Caki2 (cell line): ENCODE results near the gene TNN. TPM values are rescaled to one million over a fixed set of nuclear protein-coding genes. Genes with fewer than 3 reads are reported as not detected.

Experiments used
- DNase-seq: peaks from one replicate; pipeline ENCODE4 v3.0.0-alpha.2; 2015; ENCODE audit warnings: low read depth
- in situ Hi-C: cut with HindIII; loops from 2 replicates; pipeline ENCODE4 v1.10.0; 2016; ENCODE audit warnings: low sequenced_read_pairs, low pct_unique_long_range_greater_than_20kb, mixed read lengths
- total RNA-seq: library from RNA; depleted of rRNA; stranded (reverse); fragments of >200 nt; shearing (Covaris generic); gene quantifications from 2 replicates; pipeline ENCODE4 v1.2.3, GENCODE V29; 2014; ENCODE audit warnings: low replicate concordance

Gene TNN
- total RNA-seq, 1 experiment from 2014 or later, result 0.07 TPM

DNA sequence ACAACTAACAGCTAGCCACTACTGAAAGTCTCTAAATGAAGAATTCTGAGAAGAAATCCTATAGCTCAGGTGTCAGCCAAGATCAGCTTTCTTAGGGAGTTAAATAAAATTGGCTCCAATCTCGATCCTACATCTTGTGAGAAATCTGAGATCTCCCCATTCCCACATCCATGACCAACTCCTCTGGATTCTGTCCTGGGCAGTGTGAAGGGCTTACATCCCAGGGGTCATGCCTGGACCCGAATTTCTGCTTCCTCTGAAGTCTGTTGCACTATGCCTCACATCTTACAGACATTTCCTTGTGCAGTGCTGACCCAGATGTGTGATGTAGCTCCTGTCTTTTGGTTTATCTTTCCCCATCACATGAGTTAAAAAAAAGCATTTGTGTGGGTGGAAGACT lies 4.8 kb upstream of the TNN start:
- in situ Hi-C loops, result no loop called here
- no peak for DNase-seq

DNA sequence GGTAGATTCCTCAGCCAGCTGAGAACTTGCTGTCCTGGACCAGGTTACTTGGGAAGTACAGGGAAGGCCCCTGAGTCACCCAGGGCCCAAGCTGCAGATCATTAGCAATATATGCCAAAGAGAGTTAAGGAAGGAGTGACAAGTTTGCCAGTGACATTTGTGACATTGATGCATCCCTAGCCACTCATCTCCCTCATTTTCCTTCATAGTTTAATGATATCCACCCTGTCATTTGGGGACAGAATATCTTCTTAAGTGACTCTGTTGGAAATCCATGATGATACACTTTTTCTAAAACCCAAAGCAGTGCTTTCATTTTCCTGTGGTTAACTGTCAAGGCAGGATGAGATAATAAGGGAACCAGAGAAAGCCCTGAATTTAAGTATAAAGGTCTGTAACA lies 3.2 kb downstream of the TNN start:
- in situ Hi-C loops, result no loop called here

DNA sequence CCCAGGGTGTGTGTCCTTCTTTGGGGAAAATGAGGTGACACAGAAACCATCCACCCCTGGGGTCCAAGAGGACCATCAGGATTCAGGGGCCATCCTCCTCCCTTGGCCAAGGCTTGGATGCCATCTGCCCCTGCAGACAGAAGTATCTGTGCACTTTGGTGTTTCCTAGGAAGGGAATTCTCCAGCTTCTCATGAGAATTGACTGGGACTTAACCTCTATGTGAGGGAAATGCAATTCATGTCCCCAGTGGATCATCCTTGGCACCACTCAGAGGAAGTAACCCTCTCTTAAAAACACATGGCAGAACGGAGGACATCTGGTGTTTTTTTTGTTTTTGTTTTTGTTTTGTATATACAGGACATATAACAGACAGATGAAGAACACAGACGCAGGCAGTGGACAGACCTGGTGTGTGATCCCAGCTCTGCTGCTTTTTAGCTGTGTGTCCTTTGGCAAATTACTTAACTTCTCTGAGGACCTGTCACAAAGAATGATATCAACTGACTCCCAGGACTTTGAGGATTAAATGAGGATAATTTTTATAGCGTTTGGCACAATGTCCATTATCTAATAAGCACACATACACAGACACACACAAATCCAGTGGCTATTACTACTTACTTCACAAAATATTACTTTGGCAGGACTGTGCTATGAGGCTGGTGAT lies 3.8 kb downstream of the TNN start:
- in situ Hi-C loops, result no loop called here
- DNase-seq, result no peak

More for the DNA sequence above, 3.2 kb downstream of the TNN start:
- no peak for DNase-seq

DNA sequence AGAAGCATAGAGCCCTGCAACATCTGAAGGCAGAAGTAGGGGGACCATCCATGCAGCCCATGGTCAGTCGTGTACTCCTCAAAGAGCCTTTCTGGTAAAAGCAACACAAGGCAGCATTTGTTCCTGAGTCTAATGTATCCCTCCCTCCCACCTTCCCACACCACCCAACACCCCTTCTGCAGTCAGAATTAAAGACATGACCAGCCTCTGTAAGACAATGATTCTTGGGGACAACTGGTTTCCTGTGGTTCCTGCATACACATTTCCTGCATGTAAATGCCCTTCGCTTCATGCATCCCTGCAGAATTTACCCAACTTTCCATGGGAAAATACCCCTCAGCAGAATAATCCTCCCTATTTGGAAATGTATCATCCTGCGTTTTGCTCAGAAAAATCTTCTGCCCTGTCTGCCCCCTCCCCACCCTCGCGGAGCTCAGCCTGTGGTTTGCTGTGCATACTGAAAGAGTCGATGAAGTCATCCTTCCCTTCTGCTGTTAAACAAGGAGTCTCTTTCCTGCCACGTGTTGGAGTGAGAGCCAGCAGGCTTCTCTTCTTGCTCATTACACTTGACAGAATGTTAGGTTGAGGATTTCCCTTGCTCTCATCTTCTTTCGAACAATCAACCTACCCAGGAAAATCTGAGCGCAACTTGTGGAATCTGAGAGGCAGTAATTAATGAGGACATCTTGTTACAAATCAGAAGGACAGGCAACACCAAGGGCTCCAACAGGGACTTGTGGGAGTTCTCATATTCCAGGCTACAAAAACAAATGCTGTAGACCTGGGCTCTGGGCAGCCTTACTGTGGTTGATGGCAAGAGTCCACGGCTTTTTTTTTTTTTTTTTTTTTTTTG lies 4.7 kb downstream of the TNN start:
- DNase-seq, result no peak
- in situ Hi-C loops, result no loop called here

DNA sequence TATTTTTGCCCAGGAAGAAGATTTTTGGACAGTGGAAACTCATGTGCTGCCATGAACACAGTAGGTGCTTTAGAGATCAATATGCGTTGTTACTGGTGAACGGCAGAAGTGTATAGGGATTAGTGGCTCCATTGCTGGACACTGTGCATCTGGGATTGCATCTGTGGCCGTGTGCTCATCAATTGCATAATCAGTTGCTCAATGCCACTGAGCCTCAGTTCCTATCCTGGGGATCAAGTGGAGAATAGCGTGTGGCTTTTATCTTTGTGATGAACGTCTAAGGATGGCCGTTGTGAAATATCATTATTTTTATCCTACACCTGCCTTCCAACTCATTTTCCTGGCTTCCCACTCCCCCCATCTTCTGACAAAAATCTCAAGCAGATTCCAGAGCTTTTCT lies 5.4 kb downstream of the TNN start:
- in situ Hi-C loops, result no loop called here
- DNase-seq, result no peak

DNA sequence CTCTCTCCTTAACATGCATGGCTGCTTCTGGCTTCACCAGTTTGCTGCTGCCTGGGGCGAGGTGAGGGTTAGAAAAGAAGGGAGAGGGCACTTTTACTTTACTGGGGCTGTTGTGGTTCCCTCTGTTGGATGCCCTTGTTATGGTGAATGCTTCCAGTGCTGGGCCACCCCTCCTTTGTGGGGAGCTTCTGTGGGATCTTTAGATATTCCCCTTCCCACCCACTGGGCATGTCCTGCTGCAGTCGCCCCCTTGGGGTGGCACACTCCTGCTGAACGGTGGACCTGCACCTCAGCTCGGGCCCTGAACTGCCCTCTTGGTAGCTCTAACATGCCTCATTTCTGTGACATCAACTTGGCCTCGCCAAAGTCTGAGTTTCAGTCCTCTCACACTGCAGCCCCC lies 6.0 kb downstream of the TNN start:
- in situ Hi-C loops, result no loop called here
- DNase-seq, result no peak

DNA sequence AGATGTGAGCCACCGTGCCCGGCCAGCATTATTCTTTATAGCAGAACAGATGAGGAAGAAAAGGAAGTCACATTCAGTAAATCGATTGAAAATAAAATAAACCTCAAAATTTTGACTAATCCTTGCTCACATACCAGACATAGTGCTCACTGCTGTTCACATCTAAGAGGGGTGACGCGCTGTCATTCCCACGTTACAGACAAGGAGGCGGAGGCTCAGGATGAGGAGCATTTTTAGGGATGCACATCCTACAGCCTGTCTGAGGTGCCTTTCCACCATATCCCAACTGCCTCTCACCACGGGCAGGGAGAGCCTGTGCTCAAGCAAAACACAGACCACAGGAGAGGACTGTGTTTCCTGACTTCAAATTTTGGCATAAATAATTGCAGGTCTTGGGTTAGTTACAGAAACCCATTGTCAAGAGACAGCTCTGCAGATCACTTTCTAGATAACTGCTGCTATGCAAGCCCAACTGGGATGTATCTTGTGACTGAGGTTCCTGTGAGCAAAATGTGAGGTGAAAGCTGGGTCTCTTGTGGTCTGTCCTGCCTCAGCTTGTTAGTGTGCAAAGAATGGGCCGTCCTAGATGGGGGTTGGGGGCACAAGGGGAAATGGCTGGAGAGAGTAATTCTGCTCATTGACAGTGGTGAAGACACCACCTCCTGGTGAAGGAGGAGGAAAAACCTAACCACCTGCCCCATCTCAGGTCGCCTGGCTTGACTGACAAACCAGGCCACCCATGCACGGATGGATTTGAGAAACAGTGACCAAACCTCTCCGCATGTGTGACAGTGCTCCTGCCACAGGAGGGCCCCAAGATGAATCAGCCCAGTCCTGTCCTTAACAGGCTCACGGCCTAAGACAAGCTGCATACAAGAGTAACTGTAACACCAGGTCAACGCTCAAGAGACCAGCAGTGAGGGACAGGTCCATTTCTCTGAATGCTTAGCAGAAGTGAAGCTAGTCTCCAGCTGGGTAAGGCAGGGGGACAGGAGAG lies 8.2 kb downstream of the TNN start:
- in situ Hi-C loops, result no loop called here
- DNase-seq, result no peak

DNA sequence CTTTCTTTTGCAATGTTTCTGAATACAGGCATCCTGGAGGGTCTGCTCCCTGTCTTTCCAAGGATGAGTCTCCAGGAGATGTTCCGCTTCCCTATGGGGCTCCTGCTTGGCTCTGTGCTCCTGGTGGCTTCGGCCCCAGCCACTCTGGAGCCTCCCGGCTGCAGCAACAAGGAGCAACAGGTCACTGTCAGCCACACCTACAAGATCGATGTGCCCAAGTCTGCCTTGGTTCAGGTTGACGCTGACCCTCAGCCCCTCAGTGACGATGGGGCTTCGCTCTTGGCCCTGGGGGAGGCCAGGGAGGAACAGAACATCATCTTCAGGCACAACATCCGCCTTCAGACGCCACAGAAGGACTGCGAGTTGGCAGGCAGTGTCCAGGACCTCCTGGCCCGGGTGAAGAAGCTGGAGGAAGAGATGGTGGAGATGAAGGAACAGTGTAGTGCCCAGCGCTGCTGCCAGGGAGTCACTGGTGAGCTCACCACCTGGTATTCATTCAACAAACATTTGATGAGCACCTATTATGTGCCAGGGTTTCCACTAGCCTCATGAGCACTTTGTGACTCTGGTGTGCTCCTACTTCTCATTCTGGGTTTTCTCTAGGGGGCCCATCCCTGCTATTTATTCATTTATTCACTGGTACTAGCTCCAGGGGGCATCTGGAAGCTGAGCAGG lies 9.9 kb downstream of the TNN start:
- DNase-seq, result no peak
- in situ Hi-C loops, result no loop called here

DNA sequence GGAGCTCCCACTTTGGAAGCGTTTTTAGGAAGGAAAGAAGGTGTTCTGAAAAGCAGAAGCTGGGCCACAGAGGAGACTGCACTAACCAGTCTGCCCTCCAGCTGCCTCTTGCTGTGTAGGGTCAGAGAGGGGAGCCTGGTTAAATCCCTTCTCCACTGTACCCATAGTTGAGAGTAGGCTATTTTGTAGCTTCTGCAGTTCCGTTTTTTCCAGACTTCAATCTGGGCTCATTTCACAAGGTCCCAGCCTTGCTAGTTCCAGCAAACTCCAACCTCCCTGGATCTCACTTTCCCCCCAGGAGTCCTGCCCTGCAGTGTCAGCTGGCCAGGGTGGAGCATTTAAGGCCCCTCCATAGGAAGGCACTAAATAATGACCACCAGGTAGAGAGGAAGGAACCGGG lies 11.0 kb downstream of the TNN start:
- in situ Hi-C loops, result no loop called here
- DNase-seq, result no peak

DNA sequence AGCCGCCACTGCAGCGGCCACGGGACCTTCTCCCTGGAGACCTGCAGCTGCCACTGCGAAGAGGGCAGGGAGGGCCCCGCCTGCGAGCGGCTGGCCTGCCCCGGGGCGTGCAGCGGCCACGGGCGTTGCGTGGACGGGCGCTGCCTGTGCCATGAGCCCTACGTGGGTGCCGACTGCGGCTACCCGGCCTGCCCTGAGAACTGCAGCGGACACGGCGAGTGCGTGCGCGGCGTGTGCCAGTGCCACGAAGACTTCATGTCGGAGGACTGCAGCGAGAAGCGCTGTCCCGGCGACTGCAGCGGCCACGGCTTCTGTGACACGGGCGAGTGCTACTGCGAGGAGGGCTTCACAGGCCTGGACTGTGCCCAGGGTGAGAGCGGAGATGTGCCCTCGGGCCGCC lies 11.7 kb downstream of the TNN start:
- in situ Hi-C loops, result no loop called here

DNA sequence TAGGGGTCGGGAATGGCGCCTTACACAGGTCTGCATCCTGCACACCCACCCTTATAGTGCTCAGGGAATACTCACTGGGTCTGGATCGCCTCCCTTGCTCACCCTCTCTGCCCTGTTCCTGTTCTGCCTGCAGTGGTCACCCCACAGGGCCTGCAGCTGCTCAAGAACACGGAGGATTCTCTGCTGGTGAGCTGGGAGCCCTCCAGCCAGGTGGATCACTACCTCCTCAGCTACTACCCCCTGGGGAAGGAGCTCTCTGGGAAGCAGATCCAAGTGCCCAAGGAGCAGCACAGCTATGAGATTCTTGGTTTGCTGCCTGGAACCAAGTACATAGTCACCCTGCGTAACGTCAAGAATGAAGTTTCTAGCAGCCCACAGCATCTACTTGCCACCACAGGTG lies 12.4 kb downstream of the TNN start:
- no peak for DNase-seq
- in situ Hi-C loops, result no loop called here

More for the DNA sequence above, 11.7 kb downstream of the TNN start:
- DNase-seq, result no peak

DNA sequence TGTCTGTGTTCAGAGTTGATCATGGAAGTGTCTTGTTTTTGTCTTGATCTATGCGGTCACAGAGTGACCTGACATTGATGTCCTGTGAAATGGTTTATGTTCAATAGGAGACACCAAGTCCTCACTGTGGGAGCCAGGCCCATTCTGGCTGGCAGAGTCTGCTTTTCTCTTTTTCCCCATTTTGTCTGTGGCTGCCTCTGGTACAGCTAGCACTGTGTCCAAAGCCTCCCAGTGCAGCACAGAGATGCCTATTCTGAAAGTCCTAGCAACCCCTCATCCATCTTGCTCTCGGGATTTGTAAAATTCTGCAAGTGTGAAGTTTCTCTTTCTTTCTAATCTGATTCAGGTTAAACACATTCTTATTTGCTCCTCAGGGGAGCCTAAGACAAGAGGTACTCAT lies 14.3 kb downstream of the TNN start:
- no peak for DNase-seq
- in situ Hi-C loops, result no loop called here

DNA sequence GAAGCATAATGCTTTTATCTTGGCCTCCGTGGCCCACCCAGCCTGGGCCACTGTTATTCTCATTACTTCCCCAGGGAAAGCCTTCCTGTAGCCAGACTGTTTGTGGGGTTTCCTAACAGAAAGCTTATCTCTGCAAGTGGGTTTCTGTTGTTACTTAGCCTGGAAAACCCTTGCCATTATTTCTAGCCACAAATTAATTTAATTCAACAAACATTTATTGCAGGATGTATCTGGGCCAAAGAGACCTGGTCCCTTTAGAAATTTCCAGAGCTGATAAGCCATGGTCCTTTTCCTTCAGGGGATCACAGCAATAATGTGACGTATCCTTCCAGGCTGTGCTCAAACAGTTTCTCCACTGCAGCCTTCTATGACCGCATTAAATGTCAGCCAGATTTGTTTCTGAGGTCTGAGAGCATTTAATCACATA lies 20.9 kb downstream of the TNN start:
- no peak for DNase-seq
- in situ Hi-C loops, result no loop called here

DNA sequence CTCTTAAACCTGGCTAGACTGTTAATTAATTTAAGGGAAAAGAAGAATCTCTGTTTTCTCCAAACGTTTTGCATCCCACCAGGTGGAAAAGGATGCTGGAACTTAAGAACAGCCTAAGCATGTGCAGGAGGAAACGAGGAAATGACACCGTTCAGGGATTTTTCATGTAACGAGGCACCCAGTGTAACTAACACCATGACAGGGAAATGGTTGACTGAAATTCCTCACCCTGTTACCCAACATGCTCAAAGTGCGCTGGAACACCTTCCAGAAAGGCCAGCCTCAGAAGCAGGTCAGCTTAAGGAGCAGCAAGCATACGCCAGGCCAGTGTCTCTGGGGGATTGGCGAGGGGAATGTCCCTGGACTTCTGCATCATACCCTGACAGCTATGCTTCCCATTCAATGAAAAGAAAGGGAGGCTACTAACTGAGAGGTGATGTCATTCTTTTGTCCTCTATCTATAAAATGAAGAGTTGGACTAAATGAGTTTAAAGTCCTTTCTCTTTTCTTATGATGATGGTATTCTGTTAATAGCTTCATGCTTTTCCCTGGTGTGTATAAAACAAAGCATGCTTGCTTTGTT lies 21.6 kb downstream of the TNN start:
- in situ Hi-C loops, result no loop called here
- DNase-seq, result no peak

DNA sequence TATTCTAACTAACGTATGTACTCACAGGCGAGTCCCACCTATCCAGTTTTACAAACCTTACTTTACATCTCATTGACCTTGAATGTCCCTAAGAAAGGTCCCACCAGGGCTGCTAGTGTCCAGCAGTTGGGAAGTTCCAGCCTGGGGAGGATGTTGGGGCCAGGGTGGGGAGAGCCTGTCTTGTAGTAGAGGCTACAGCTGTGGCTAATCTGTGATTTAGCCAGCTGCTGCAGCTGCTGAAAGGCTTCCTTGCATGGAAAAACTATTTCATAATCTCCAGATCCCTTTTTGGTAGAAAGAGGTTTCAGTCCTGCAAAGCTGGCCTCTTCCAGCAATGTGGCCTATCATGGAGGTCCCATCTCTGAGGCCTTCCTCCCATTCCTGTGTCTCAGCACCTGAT lies 23.1 kb downstream of the TNN start:
- DNase-seq, result no peak
- in situ Hi-C loops, result no loop called here

DNA sequence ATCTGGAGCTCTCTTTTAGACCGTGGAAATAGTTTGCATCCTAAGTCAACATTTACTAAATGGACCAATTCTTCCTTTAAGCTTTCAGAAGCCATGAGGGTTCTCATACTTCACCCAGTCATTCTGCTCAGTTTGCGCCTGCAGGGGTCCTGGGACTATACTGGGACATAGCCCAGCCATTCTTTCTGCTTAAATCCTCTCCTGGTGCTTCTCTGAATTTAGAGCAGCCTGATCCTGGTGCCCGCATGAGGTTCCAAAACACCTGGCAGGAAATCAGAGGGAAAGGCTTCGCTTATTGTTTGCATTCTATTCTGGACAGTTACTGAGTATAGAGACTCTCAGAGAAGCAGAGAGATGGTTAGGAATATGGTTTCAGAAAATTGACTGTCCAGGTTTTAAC lies 27.0 kb downstream of the TNN start:
- DNase-seq, result no peak
- in situ Hi-C loops, result no loop called here

DNA sequence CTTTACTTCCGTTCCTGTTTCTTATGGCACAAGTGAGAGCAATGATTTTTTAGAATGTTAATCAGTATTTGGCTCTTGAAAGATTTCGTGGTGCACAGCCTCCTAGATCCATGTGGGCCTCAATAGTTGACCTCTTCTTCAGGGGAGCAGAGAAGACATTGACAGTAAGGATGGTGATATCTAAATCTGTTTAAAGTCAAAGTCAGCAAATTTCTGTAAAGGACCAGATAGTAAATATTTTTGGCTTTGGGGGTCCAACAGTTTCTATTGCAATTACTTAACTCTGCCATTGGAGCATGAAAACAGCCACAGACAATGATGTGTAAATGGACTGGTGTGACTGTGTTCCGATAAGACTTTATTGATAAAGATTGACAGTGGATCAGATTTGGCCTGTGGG lies 27.4 kb downstream of the TNN start:
- in situ Hi-C loops, result no loop called here
- no peak for DNase-seq
